ENCODE data around the gene SYNPO2.

SYNPO2 gene

GRCh38 chr4:118879409-118879808, 9.2 kb upstream of the SYNPO2 start:
- H3K4me3 ChIP-seq (ENCODE audit: severe bottlenecking): no peak overlapping the region
- ATAC-seq (ENCODE audit: low read depth) (no peak), DNase-seq (ENCODE audit: low spot score) (no peak)
- no peaks in the 10 kb centered on the region for H3K27me3 ChIP-seq (ENCODE audit: insufficient read depth, poor library complexity, severe bottlenecking)
- no peaks in the 10 kb centered on the region for H3K9me3 ChIP-seq (ENCODE audit: severe bottlenecking)
- no peak for TF ChIP-seq CTCF (IDR thresholded peaks at IDR 0.05; ENCODE audit: poor library complexity, severe bottlenecking)
- H3K36me3 ChIP-seq (ENCODE audit: low read depth): no peaks in the 10 kb centered on the region
- no peak overlapping the region for H3K27ac ChIP-seq (ENCODE audit: poor library complexity, severe bottlenecking)
- no peaks in the 10 kb centered on the region for H3K4me1 ChIP-seq (ENCODE audit: insufficient read depth, poor library complexity, severe bottlenecking)

GRCh38 chr4:118881512-118882146, 7.0 kb upstream of the SYNPO2 start:
- H3K4me3 ChIP-seq (ENCODE audit: severe bottlenecking): no peak overlapping the region
- no peaks in the 10 kb centered on the region for H3K27me3 ChIP-seq (ENCODE audit: insufficient read depth, poor library complexity, severe bottlenecking)
- no peak overlapping the region for H3K27ac ChIP-seq (ENCODE audit: poor library complexity, severe bottlenecking)
- H3K4me1 ChIP-seq (ENCODE audit: insufficient read depth, poor library complexity, severe bottlenecking): no peaks in the 10 kb centered on the region
- ATAC-seq (ENCODE audit: low read depth): no peak
- no peak for TF ChIP-seq CTCF (IDR thresholded peaks at IDR 0.05; ENCODE audit: poor library complexity, severe bottlenecking)
- no peak for DNase-seq (ENCODE audit: low spot score)
- H3K36me3 ChIP-seq (ENCODE audit: low read depth): no peaks in the 10 kb centered on the region
- no peaks in the 10 kb centered on the region for H3K9me3 ChIP-seq (ENCODE audit: severe bottlenecking)

- no peak overlapping the region for H3K27ac ChIP-seq (ENCODE audit: poor library complexity, severe bottlenecking)
- TF ChIP-seq CTCF (IDR thresholded peaks at IDR 0.05; ENCODE audit: poor library complexity, severe bottlenecking): no peak
- no peaks in the 10 kb centered on the region for H3K9me3 ChIP-seq (ENCODE audit: severe bottlenecking)
- H3K36me3 ChIP-seq (ENCODE audit: low read depth): no peaks in the 10 kb centered on the region
- H3K27me3 ChIP-seq (ENCODE audit: insufficient read depth, poor library complexity, severe bottlenecking): no peaks in the 10 kb centered on the region
- DNase-seq (ENCODE audit: low spot score) (no peak), ATAC-seq (ENCODE audit: low read depth) (no peak)
- no peak overlapping the region for H3K4me3 ChIP-seq (ENCODE audit: severe bottlenecking)
- no peaks in the 10 kb centered on the region for H3K4me1 ChIP-seq (ENCODE audit: insufficient read depth, poor library complexity, severe bottlenecking)
Measured at GRCh38 chr4:118883861-118884260, 4.8 kb upstream of the SYNPO2 start.

GRCh38 chr4:118884716-118885115, 3.9 kb upstream of the SYNPO2 start:
- no peaks in the 10 kb centered on the region for H3K9me3 ChIP-seq (ENCODE audit: severe bottlenecking)
- no peak for TF ChIP-seq CTCF (IDR thresholded peaks at IDR 0.05; ENCODE audit: poor library complexity, severe bottlenecking)
- peaks cover 2% of the 10 kb centered on the region for H3K4me1 ChIP-seq (ENCODE audit: insufficient read depth, poor library complexity, severe bottlenecking)
- H3K27me3 ChIP-seq (ENCODE audit: insufficient read depth, poor library complexity, severe bottlenecking): no peaks in the 10 kb centered on the region
- H3K36me3 ChIP-seq (ENCODE audit: low read depth): no peaks in the 10 kb centered on the region
- DNase-seq (ENCODE audit: low spot score) (no peak), ATAC-seq (ENCODE audit: low read depth) (no peak)
- no peak overlapping the region for H3K4me3 ChIP-seq (ENCODE audit: severe bottlenecking)
- no peak overlapping the region for H3K27ac ChIP-seq (ENCODE audit: poor library complexity, severe bottlenecking)

- DNase-seq (ENCODE audit: low spot score): no peak
Measured at GRCh38 chr4:118889312-118889691, 648 bp downstream of the SYNPO2 start.

More at GRCh38 chr4:118889312-118889691, 648 bp downstream of the SYNPO2 start:
- no peak for TF ChIP-seq CTCF (IDR thresholded peaks at IDR 0.05; ENCODE audit: poor library complexity, severe bottlenecking)
- Histone ChIP-seq H3K27me3 (ENCODE audit: insufficient read depth, poor library complexity, severe bottlenecking) (no peaks in the 10 kb centered on the region), H3K27ac (ENCODE audit: poor library complexity, severe bottlenecking) (no peak overlapping the region), H3K36me3 (ENCODE audit: low read depth) (no peaks in the 10 kb centered on the region), H3K4me1 (ENCODE audit: insufficient read depth, poor library complexity, severe bottlenecking) (peaks cover 3% of the 10 kb centered on the region), H3K4me3 (ENCODE audit: severe bottlenecking) (peak overlapping the region; percentile 25), H3K9me3 (ENCODE audit: severe bottlenecking) (no peaks in the 10 kb centered on the region)
- no peak for ATAC-seq (ENCODE audit: low read depth)
